SK-N-SH (cell line): ENCODE measurements around the gene MYL2. TPM values are rescaled to one million over a fixed set of nuclear protein-coding genes. Genes with fewer than 3 reads are reported as not detected.

Experiments used
- CTCF ChIA-PET: fragments of 300-600, 350-600 bp; formaldehyde crosslinking; extraction: SDS; loops from one replicate; lab custom pipeline; 2021; lab: Yijun Ruan, JAX
- POLR2A ChIA-PET: fragments of 350-600 bp; sonication (Branson Sonifier 250); formaldehyde crosslinking; extraction: SDS; loops from one replicate; lab custom pipeline; 2020; ENCODE audit warnings: antibody characterized with exemption, inconsistent platforms; lab: Yijun Ruan, JAX
- DNase-seq: peaks from one replicate; pipeline ENCODE4 v3.0.0; 2012
- H2AFZ ChIP-seq: fragments of 200-600 bp; sonication (generic); 2 replicates; pipeline ENCODE4 v1.8.1; 2016; ENCODE audit warnings: antibody characterized with exemption, mild to moderate bottlenecking, low read depth
- H3F3A ChIP-seq: fragments of 200-600 bp; sonication (generic); replicated peaks from 2 replicates; pipeline ENCODE3; 2016; ENCODE audit warnings: antibody characterized with exemption, mild to moderate bottlenecking; ENCODE audit not compliant: insufficient read depth
- H3K27ac ChIP-seq, 2 experiments: fragments of 200-500 bp in 1 of 2; fragments of 200-600 bp in 1 of 2; sonication (Bioruptor generic) in 1 of 2; sonication (generic), shearing (Covaris generic) in 1 of 2; 2 replicates each; pipeline versions ENCODE4 v1.5.1 to v1.6.1; 2014 to 2016; ENCODE audit warnings: low read depth in 2 of 2, inconsistent platforms in 1 of 2, low read length in 1 of 2, mild to moderate bottlenecking in 1 of 2, mixed read lengths in 1 of 2
- H3K27me3 ChIP-seq: fragments of 200-600 bp; sonication (generic), shearing (Covaris generic); 2 replicates; pipeline ENCODE4 v1.6.1; 2016; ENCODE audit warnings: mixed run types; ENCODE audit not compliant: insufficient read depth
- H3K36me3 ChIP-seq, 2 experiments: fragments of 200-500 bp in 1 of 2; fragments of 200-600 bp in 1 of 2; sonication (Bioruptor generic) in 1 of 2; sonication (generic) in 1 of 2; replicated peaks in 1 of 2; 2 replicates each; pipeline versions ENCODE3 to v1.5.1; 2014 to 2016; ENCODE audit warnings: low read length in 1 of 2, mild to moderate bottlenecking in 1 of 2; ENCODE audit not compliant: insufficient read depth in 2 of 2, control insufficient read depth in 1 of 2
- H3K4me1 ChIP-seq, 2 experiments: fragments of 200-500 bp in 1 of 2; fragments of 200-600 bp in 1 of 2; sonication (Bioruptor generic) in 1 of 2; sonication (generic), shearing (Covaris generic) in 1 of 2; 2 replicates each; pipeline versions ENCODE4 v1.5.1 to v1.6.1; 2014 to 2016; ENCODE audit warnings: low read depth in 1 of 2, low read length in 1 of 2, mixed run types in 1 of 2; ENCODE audit not compliant: insufficient read depth in 2 of 2, control insufficient read depth in 1 of 2
- H3K4me2 ChIP-seq: fragments of 200-600 bp; sonication (generic), shearing (Covaris generic); 2 replicates; pipeline ENCODE4 v1.6.1; 2017; ENCODE audit warnings: mixed run types
- H3K4me3 ChIP-seq, 2 experiments: fragments of 200-500 bp in 1 of 2; fragments of 200-600 bp in 1 of 2; sonication (Bioruptor generic) in 1 of 2; sonication (generic), shearing (Covaris generic) in 1 of 2; 2 replicates each; pipeline versions ENCODE4 v1.5.1 to v1.8.1; 2014 to 2016; ENCODE audit warnings: low read depth in 2 of 2, inconsistent platforms in 1 of 2, low read length in 1 of 2, mild to moderate bottlenecking in 1 of 2, mixed read lengths in 1 of 2, moderate library complexity in 1 of 2
- H3K79me2 ChIP-seq: fragments of 200-600 bp; sonication (generic); 2 replicates; pipeline ENCODE4 v1.8.1; 2017; ENCODE audit warnings: mild to moderate bottlenecking; ENCODE audit not compliant: insufficient read depth
- H3K9ac ChIP-seq: fragments of 200-600 bp; sonication (generic); 2 replicates; pipeline ENCODE4 v1.6.1; 2017; ENCODE audit warnings: mixed run types
- H3K9me2 ChIP-seq: fragments of 200-600 bp; sonication (generic); 2 replicates; pipeline ENCODE4 v1.6.1; 2017; ENCODE audit warnings: mixed run types
- H3K9me3 ChIP-seq: fragments of 200-600 bp; sonication (generic); 2 replicates; pipeline ENCODE4 v1.6.1; 2017; ENCODE audit warnings: mixed run types, mild to moderate bottlenecking, moderate library complexity
- H4K20me1 ChIP-seq: fragments of 200-600 bp; sonication (generic); 2 replicates; pipeline ENCODE4 v1.6.1; 2017; ENCODE audit warnings: mild to moderate bottlenecking, mixed run types; ENCODE audit not compliant: insufficient read depth
- CTCF ChIP-seq: fragments of 200-600 bp; sonication (generic); IDR thresholded peaks from 2 replicates; pipeline ENCODE4 v1.6.1; 2017; ENCODE audit warnings: antibody characterized with exemption, mild to moderate bottlenecking, moderate library complexity
- ELF1 ChIP-seq: IDR thresholded peaks from 2 replicates; pipeline ENCODE4 v1.4.0; 2012
- EP300 ChIP-seq, 2 experiments: IDR thresholded peaks; 2 replicates each; pipeline versions ENCODE4 v1.4.0 to v1.6.1; 2012; ENCODE audit warnings: borderline replicate concordance in 1 of 2, low read depth in 1 of 2, low read length in 1 of 2
- EZH2phosphoT487 ChIP-seq: fragments of 200-600 bp; sonication (generic); IDR thresholded peaks from 2 replicates; pipeline ENCODE4 v1.6.1; 2017; ENCODE audit warnings: low read depth, mixed run types, mild to moderate bottlenecking, antibody characterized with exemption, moderate library complexity, borderline replicate concordance
- FOSL2 ChIP-seq: IDR thresholded peaks from 2 replicates; pipeline ENCODE4 v1.4.0; 2012; ENCODE audit warnings: low read depth, mild to moderate bottlenecking, moderate library complexity, borderline replicate concordance
- FOXM1 ChIP-seq: IDR thresholded peaks from 2 replicates; pipeline ENCODE4 v1.4.0; 2012; ENCODE audit warnings: low read depth, mild to moderate bottlenecking
- GATA2 ChIP-seq: sonication (generic); formaldehyde crosslinking; IDR thresholded peaks from 2 replicates; pipeline ENCODE4 v1.5.0; 2020; ENCODE audit warnings: mild to moderate bottlenecking, missing genetic modification reagents
- IRF3 ChIP-seq: fragments of 150-350 bp; IDR thresholded peaks from 2 replicates; pipeline ENCODE4 v1.6.1; 2016; ENCODE audit warnings: mild to moderate bottlenecking, low read depth, low read length
- JUND ChIP-seq: IDR thresholded peaks from 2 replicates; pipeline ENCODE4 v1.4.0; 2012
- NFIC ChIP-seq: IDR thresholded peaks from 2 replicates; pipeline ENCODE4 v1.4.0; 2012; ENCODE audit warnings: borderline replicate concordance
- PBX3 ChIP-seq: IDR thresholded peaks from 2 replicates; pipeline ENCODE4; 2012
- POLR2AphosphoS5 ChIP-seq: IDR thresholded peaks from 2 replicates; pipeline ENCODE4 v1.6.1; 2012; ENCODE audit warnings: low read depth, low read length
- RFX5 ChIP-seq: IDR thresholded peaks from 2 replicates; pipeline ENCODE4 v1.6.1; 2012; ENCODE audit warnings: mild to moderate bottlenecking, improper control_type of control experiment, low read length
- RXRA ChIP-seq: IDR thresholded peaks from 2 replicates; pipeline ENCODE4 v1.4.0; 2012; ENCODE audit warnings: low read depth, mild to moderate bottlenecking, borderline replicate concordance
- TAF1 ChIP-seq: IDR thresholded peaks from 2 replicates; pipeline ENCODE4 v1.6.1; 2012; ENCODE audit warnings: low read depth, mild to moderate bottlenecking, low read length, moderate library complexity, borderline replicate concordance
- TCF12 ChIP-seq: IDR thresholded peaks from 2 replicates; pipeline ENCODE4 v1.4.0; 2012
- USF1 ChIP-seq: IDR thresholded peaks from 2 replicates; pipeline ENCODE4 v1.4.0; 2012; ENCODE audit warnings: low read depth, borderline replicate concordance
- YY1 ChIP-seq: IDR thresholded peaks from 2 replicates; pipeline ENCODE4 v1.4.0; 2012; ENCODE audit warnings: low read depth, mild to moderate bottlenecking
- ZBTB33 ChIP-seq: IDR thresholded peaks from 2 replicates; pipeline ENCODE4 v1.4.0; 2012; ENCODE audit warnings: low read depth, borderline replicate concordance
- WGBS: methylation state at CpG from one replicate; pipeline ENCODE4 v1.1.6; 2017; ENCODE audit warnings: low lambda C conversion rate; 5-methylcytosine and 5-hydroxymethylcytosine counted together
- polyA plus RNA-seq, 3 experiments: library from polyadenylated mRNA; depleted of rRNA; stranded (reverse); fragments of >200 nt; gene quantifications; 2 replicates each; pipeline ENCODE4 v1.2.3, GENCODE V29; 2012

The MYL2 gene
- polyA plus RNA-seq, 1 of the 3 experiments (the other 2 are of a cell fraction) = not detected

- TF ChIP-seq TAF1 = no peak
- no peak for TF ChIP-seq ZBTB33
- TF ChIP-seq PBX3 = no peak
- TF ChIP-seq RFX5 = no peak
- TF ChIP-seq FOXM1 = no peak
- TF ChIP-seq GATA2 = no peak
- TF ChIP-seq ELF1 = no peak
- no peak for TF ChIP-seq POLR2AphosphoS5
- no peak for TF ChIP-seq EP300 (IDR thresholded peaks at IDR 0.05; ENCODE audit: borderline replicate concordance in 1 of 2, low read depth in 1 of 2, low read length in 1 of 2)
- no peak for TF ChIP-seq EZH2phosphoT487
- TF ChIP-seq NFIC = no peak
- TF ChIP-seq USF1 = no peak
- no peak for TF ChIP-seq TCF12
- TF ChIP-seq RXRA = no peak
- no peak for TF ChIP-seq YY1
- TF ChIP-seq JUND = no peak
- no peak for TF ChIP-seq FOSL2
- no peak for TF ChIP-seq IRF3
- no peak for TF ChIP-seq CTCF
- TF ChIP-seq, all 33 proteins: peak for 0
- Histone ChIP-seq H2AFZ (no peak overlapping the region), H3K4me3 (no peak overlapping the region), H3K27ac (no peak overlapping the region), H3K4me1 (peaks cover 0 to 10% of the 10 kb centered on the region in 2 experiments; a peak in 1 of 4 replicates), H3K4me2 (no peak overlapping the region), H4K20me1 (no peaks in the 10 kb centered on the region), H3K9ac (no peak overlapping the region), H3F3A (peaks cover 8% of the 10 kb centered on the region), H3K9me3 (no peaks in the 10 kb centered on the region), H3K27me3 (no peaks in the 10 kb centered on the region), H3K9me2 (no peaks in the 10 kb centered on the region), H3K36me3 (no peaks in the 10 kb centered on the region), H3K79me2 (no peaks in the 10 kb centered on the region)
- POLR2A ChIA-PET = no interaction called here
- CTCF ChIA-PET = interaction anchor here (1.3 kb wide), 1 partner anchor 10 kb away, joined by 4 read pairs; no protein-coding TSS in a partner anchor
- WGBS = 97% methylated on average over 5 of the region's 5 CpGs
- no peak for DNase-seq
Observed at GRCh38 chr12:110919720-110920119, 659 bp downstream of the MYL2 start.
